HCEC 1CT (cell line): ENCODE measurements around the gene DGKG.

ENCODE experiments used
- DNase-seq: peaks from one replicate; pipeline ENCODE4 v3.0.0-alpha.2; 2017

The DGKG gene

DNA sequence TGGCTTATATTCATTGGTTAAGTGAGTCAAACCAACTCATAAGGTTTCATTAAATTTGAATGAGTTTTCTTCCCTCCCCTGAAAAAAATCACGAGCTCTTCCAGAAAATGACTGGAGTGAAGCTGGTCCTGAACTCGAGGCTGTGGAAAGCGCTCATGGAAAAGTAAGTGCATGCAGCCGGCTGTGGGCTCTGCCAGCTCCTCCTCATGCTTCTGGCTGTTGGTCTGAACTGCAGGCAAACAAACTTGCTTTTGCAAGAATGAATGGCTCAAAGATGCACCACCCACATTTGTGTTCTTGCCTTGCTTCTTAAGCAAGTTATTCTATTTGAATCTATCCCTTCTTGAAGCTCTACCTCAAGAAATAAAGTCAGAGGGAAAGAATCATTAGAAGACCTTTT, 259.3 kb downstream of the DGKG start:
- DNase-seq: no peak

DNA sequence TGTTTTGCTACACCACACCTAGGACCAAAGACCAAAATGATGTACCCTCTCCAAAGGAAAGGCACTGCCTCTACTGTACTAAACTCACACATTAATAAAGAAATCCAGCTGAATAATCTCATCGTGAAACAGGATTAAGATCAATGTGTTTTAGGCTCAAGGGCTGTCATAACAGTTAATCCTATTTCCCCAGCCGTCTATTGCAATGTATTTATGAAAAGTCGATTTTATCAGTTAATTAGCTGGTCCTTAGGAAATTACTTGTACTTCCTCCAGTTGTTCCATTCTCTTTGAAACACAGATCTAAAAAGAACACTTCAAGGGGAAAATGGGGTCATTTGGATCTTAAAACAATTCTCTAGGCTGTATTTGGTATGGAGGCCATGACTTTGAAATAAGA, 261.6 kb downstream of the DGKG start:
- DNase-seq: no peak

DNA sequence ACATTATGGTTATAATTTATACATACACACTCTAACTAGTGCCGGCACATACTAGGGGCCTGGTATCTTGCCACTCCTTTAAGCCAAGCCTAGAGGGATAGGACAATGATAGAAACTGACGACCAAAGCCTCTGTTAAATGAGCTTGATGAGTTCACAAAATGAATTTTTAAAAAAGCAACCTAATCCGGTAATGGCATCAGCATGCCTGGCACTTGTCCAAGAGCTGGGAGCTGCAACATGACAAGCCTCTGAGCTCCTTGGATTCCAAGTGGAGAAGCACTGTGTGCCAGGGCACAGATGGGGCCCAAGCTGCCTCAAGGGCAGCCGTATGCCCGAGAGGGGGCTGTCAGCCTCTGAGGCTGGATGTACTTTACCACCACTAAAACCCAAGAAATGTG, 262.9 kb downstream of the DGKG start:
- DNase-seq: peak; percentile 57

GRCh38 chr3:186098740-186099139, 263.3 kb downstream of the DGKG start:
- no peak for DNase-seq

GRCh38 chr3:186097663-186098451, 264.2 kb downstream of the DGKG start:
- DNase-seq: peak; percentile 67

DNA sequence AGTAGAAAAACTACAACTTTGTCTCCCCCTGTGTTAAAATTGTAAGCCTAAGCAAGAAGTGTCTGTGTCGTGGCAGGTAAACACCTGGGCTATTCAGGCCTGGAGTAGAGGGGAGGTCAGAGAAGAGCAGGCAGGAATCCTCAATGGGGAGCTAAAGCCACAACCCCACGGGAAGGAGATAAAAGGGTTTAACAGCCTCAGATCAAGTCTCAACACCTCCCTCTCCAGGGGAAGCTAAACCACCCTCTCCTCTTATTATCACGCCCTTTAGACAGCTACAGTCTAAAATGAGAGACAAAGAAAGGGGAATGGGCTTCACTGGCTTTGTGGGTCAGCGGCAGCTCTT, 264.7 kb downstream of the DGKG start:
- no peak for DNase-seq
